HCT116 (cell line): ENCODE data around the gene TBATA. TPM values are rescaled to one million over a fixed set of nuclear protein-coding genes. Genes with fewer than 3 reads are reported as not detected.

Experiments used
- ATAC-seq: fragments of 200-7000 bp; cut with Tn5 transposase; 2 replicates; pipeline ENCODE4 v1.9.1; 2020; ENCODE audit warnings: mild to moderate bottlenecking, moderate library complexity
- BruUV-seq: library from RNA; stranded (reverse); fragments of 400-500 nt; replicated peaks from 2 replicates; lab custom pipeline; 2021; lab: Mats Ljungman, UMichigan
- CTCF ChIA-PET: fragments of 300-600 bp; sonication (Branson Sonifier 250); formaldehyde crosslinking; loops from one replicate; lab custom pipeline; 2021; ENCODE audit warnings: antibody characterized with exemption; lab: Charles Lee
- POLR2A ChIA-PET: fragments of 300-600, 350-600 bp; sonication (Branson Sonifier 250); formaldehyde crosslinking; loops from one replicate; lab custom pipeline; 2021; ENCODE audit warnings: antibody characterized with exemption; lab: Charles Lee
- RAD21 ChIA-PET, 2 experiments: fragments of 300-600 bp; sonication (Branson Sonifier 250); formaldehyde crosslinking; loops; one replicate each; lab custom pipeline; 2023; ENCODE audit warnings: low total read pairs in 2 of 2; ENCODE audit not compliant: uncharacterized antibody in 2 of 2, unreplicated experiment in 2 of 2, low non-redundant PET in 1 of 2; lab: Charles Lee
- DNase-seq: peaks from one replicate; pipeline ENCODE4 v3.0.0-alpha.2; 2010; ENCODE audit warnings: low read depth, low spot score
- H2AFZ ChIP-seq: fragments of 200-600 bp; shearing (Covaris generic), sonication (generic); 2 replicates; pipeline ENCODE4 v1.6.1; 2017; ENCODE audit warnings: low read depth, mixed run types, mixed read lengths, antibody characterized with exemption, low read length; ENCODE audit not compliant: poor library complexity, severe bottlenecking
- H3K27ac ChIP-seq: 2 replicates; pipeline ENCODE4 v1.5.1; 2012; ENCODE audit warnings: low read depth, low read length
- H3K27me3 ChIP-seq: fragments of 200-600 bp; sonication (generic); 2 replicates; pipeline ENCODE4 v1.6.1; 2016; ENCODE audit warnings: mixed run types, low read length, mixed read lengths; ENCODE audit not compliant: insufficient read depth
- H3K36me3 ChIP-seq, 2 experiments: fragments of 200-500 bp in 1 of 2; fragments of 200-600 bp in 1 of 2; sonication (Bioruptor generic) in 1 of 2; sonication (generic) in 1 of 2; 2 replicates each; pipeline versions ENCODE4 v1.5.1 to v1.6.1; 2014 to 2016; ENCODE audit warnings: low read length in 2 of 2, inconsistent platforms in 1 of 2, mixed read lengths in 1 of 2, mixed run types in 1 of 2; ENCODE audit not compliant: insufficient read depth in 2 of 2, control insufficient read depth in 1 of 2
- H3K4me1 ChIP-seq, 2 experiments: fragments of 200-600 bp in 1 of 2; sonication (generic) in 1 of 2; 2 replicates each; pipeline versions ENCODE4 v1.5.1 to v1.6.1; 2012 to 2017; ENCODE audit warnings: low read length in 2 of 2, inconsistent platforms in 1 of 2, mild to moderate bottlenecking in 1 of 2, mixed read lengths in 1 of 2, mixed run types in 1 of 2, moderate library complexity in 1 of 2; ENCODE audit not compliant: insufficient read depth in 2 of 2, control insufficient read depth in 1 of 2
- H3K4me2 ChIP-seq: fragments of 200-600 bp; sonication (generic); 2 replicates; pipeline ENCODE4 v1.6.1; 2017; ENCODE audit warnings: mixed run types, low read length, mixed read lengths
- H3K4me3 ChIP-seq, 2 experiments: fragments of 200-600 bp in 1 of 2; sonication (generic) in 1 of 2; replicated peaks in 1 of 2; 2 replicates each; pipeline ENCODE4 v1.5.1; 2011 to 2016; ENCODE audit warnings: low read length in 2 of 2, control low read depth in 1 of 2, low read depth in 1 of 2, mild to moderate bottlenecking in 1 of 2, mixed read lengths in 1 of 2, mixed run types in 1 of 2
- H3K79me2 ChIP-seq: fragments of 200-600 bp; sonication (generic); 2 replicates; pipeline ENCODE4 v1.6.1; 2017; ENCODE audit warnings: mild to moderate bottlenecking, mixed run types, low read length, moderate library complexity, mixed read lengths; ENCODE audit not compliant: insufficient read depth
- H3K9ac ChIP-seq: fragments of 200-600 bp; sonication (generic); 2 replicates; pipeline ENCODE4 v1.6.1; 2016; ENCODE audit warnings: low read length, mixed read lengths
- H3K9me2 ChIP-seq: fragments of 200-600 bp; sonication (generic), shearing (Covaris generic); 2 replicates; pipeline ENCODE4 v1.6.1; 2017; ENCODE audit warnings: mixed run types, mild to moderate bottlenecking, moderate library complexity; ENCODE audit not compliant: insufficient read depth
- H3K9me3 ChIP-seq, 2 experiments: fragments of 200-500 bp in 1 of 2; fragments of 200-600 bp in 1 of 2; sonication (Bioruptor generic) in 1 of 2; sonication (generic) in 1 of 2; 2 replicates each; pipeline ENCODE4 v1.6.1; 2014 to 2017; ENCODE audit warnings: low read length in 2 of 2, mixed read lengths in 2 of 2, inconsistent platforms in 1 of 2, low read depth in 1 of 2, mild to moderate bottlenecking in 1 of 2, mixed run types in 1 of 2, moderate library complexity in 1 of 2; ENCODE audit not compliant: control insufficient read depth in 1 of 2, insufficient read depth in 1 of 2
- H4K20me1 ChIP-seq: fragments of 200-600 bp; sonication (generic), shearing (Covaris generic); 2 replicates; pipeline ENCODE4 v1.6.1; 2017; ENCODE audit warnings: mixed run types, mild to moderate bottlenecking, moderate library complexity; ENCODE audit not compliant: insufficient read depth
- CBX3 ChIP-seq: IDR thresholded peaks from 2 replicates; pipeline ENCODE4 v1.6.1; 2012; ENCODE audit warnings: low read depth
- CEBPB ChIP-seq: IDR thresholded peaks from 2 replicates; pipeline ENCODE4 v1.6.1; 2012; ENCODE audit warnings: low read depth
- EGR1 ChIP-seq: IDR thresholded peaks from 2 replicates; pipeline ENCODE4 v1.6.1; 2012; ENCODE audit warnings: low read depth
- EZH2 ChIP-seq: fragments of 200-600 bp; sonication (generic); IDR thresholded peaks from 2 replicates; pipeline ENCODE4 v1.6.1; 2017; ENCODE audit warnings: antibody characterized with exemption, mixed run types
- EZH2phosphoT487 ChIP-seq: fragments of 200-600 bp; IDR thresholded peaks from 2 replicates; pipeline ENCODE4 v1.6.1; 2018; ENCODE audit warnings: antibody characterized with exemption, borderline replicate concordance
- RAD21 ChIP-seq: IDR thresholded peaks from 2 replicates; pipeline ENCODE4 v1.6.1; 2012; ENCODE audit warnings: low read depth, mild to moderate bottlenecking
- SIN3A ChIP-seq: IDR thresholded peaks from 2 replicates; pipeline ENCODE4 v1.6.1; 2012; ENCODE audit warnings: low read depth
- SP1 ChIP-seq: IDR thresholded peaks from 2 replicates; pipeline ENCODE4 v1.6.1; 2012; ENCODE audit warnings: low read depth
- SRF ChIP-seq: IDR thresholded peaks from 2 replicates; pipeline ENCODE4 v1.6.1; 2012; ENCODE audit warnings: low read depth
- TCF7L2 ChIP-seq: IDR thresholded peaks from 2 replicates; pipeline ENCODE4 v1.7.0; 2011; ENCODE audit warnings: borderline replicate concordance, inconsistent platforms; ENCODE audit not compliant: insufficient read depth, insufficient read length; ENCODE audit errors: extremely low read depth
- YY1 ChIP-seq: IDR thresholded peaks from 2 replicates; pipeline ENCODE4 v1.6.1; 2011; ENCODE audit warnings: low read length, low read depth, moderate library complexity, mild to moderate bottlenecking; ENCODE audit not compliant: insufficient replicate concordance; ENCODE audit errors: extremely low read depth
- ZFX ChIP-seq: fragments of 450-650 bp; IDR thresholded peaks from 2 replicates; pipeline ENCODE4 v1.6.1; 2017
- intact Hi-C: fragments of 100-400 bp; cut with micrococcal nuclease; formaldehyde crosslinking; loops from 2 replicates; pipeline ENCODE4 v1.10.0; 2022
- total RNA-seq: library from RNA; stranded (reverse); gene quantifications from one replicate; pipeline ENCODE4 v1.2.1, GENCODE V29; 2021; ENCODE audit not compliant: unreplicated experiment
- TF ChIP-seq, protein P1 (sequence below): IDR thresholded peaks from 2 replicates; pipeline ENCODE4 v1.6.1; 2012; ENCODE audit warnings: low read depth
- TF ChIP-seq, protein P2 (sequence below), 3 experiments: fragments of 200-600 bp in 1 of 3; sonication (generic) in 1 of 3; IDR thresholded peaks in 2 of 3; conservative IDR thresholded peaks in 1 of 3; 2 replicates each; pipeline ENCODE4 v1.5.1; 2012 to 2017; ENCODE audit warnings: low read depth in 2 of 3, low read length in 2 of 3, antibody characterized with exemption in 1 of 3, borderline replicate concordance in 1 of 3, control low read depth in 1 of 3, mild to moderate bottlenecking in 1 of 3, mixed read lengths in 1 of 3, mixed run types in 1 of 3, moderate library complexity in 1 of 3; ENCODE audit not compliant: insufficient read depth in 1 of 3
- TF ChIP-seq, protein P3 (sequence below): IDR thresholded peaks from 2 replicates; pipeline ENCODE4 v1.6.1; 2011; ENCODE audit warnings: mild to moderate bottlenecking, low read length, moderate library complexity; ENCODE audit not compliant: insufficient replicate concordance; ENCODE audit errors: extremely low read depth
- TF ChIP-seq, protein P4 (sequence below): IDR thresholded peaks from 2 replicates; pipeline ENCODE4 v1.6.1; 2012

Gene TBATA
- total RNA-seq, 1 experiment from 2014 or later: not detected

DNA sequence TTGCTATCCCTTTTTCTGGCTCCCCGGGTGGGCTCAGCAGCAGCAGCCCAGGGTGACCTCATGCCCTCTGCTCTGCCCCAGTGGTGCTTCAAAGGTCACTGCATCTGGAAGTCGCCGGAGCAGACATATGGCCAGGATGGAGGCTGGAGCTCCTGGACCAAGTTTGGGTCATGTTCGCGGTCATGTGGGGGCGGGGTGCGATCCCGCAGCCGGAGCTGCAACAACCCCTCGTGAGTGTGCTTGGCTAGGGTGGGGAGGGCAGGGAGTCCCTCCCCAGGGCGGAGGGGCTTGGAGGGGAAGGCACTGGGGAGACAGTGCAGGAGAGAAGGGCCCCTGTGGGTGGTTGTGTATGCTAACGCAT is 46.4 kb downstream of the TBATA start:
- Histone ChIP-seq H3K9me3 (no peaks in the 10 kb centered on the region), H3K9ac (no peak overlapping the region), H2AFZ (no peak overlapping the region), H3K36me3 (0 out of 4 replicates have a peak, but pooled peaks cover 0 to 4% of the 10 kb centered on the region in 2 experiments), H3K27me3 (no peaks in the 10 kb centered on the region), H3K27ac (no peak overlapping the region), H3K79me2 (no peaks in the 10 kb centered on the region), H3K4me1 (peaks cover 12 to 23% of the 10 kb centered on the region in 2 experiments), H3K9me2 (no peaks in the 10 kb centered on the region), H3K4me2 (no peak overlapping the region), H3K4me3 (no peak overlapping the region), H4K20me1 (no peaks in the 10 kb centered on the region)
- DNase-seq (no peak), ATAC-seq (no peak)
- TF ChIP-seq EZH2phosphoT487 (no peak), SIN3A (no peak), CEBPB (no peak), EGR1 (no peak), CBX3 (no peak), YY1 (no peak), ZFX (no peak), SRF (no peak), RAD21 (no peak), SP1 (no peak), EZH2 (no peak), TCF7L2 (no peak)
- TF ChIP-seq, protein P1, sequence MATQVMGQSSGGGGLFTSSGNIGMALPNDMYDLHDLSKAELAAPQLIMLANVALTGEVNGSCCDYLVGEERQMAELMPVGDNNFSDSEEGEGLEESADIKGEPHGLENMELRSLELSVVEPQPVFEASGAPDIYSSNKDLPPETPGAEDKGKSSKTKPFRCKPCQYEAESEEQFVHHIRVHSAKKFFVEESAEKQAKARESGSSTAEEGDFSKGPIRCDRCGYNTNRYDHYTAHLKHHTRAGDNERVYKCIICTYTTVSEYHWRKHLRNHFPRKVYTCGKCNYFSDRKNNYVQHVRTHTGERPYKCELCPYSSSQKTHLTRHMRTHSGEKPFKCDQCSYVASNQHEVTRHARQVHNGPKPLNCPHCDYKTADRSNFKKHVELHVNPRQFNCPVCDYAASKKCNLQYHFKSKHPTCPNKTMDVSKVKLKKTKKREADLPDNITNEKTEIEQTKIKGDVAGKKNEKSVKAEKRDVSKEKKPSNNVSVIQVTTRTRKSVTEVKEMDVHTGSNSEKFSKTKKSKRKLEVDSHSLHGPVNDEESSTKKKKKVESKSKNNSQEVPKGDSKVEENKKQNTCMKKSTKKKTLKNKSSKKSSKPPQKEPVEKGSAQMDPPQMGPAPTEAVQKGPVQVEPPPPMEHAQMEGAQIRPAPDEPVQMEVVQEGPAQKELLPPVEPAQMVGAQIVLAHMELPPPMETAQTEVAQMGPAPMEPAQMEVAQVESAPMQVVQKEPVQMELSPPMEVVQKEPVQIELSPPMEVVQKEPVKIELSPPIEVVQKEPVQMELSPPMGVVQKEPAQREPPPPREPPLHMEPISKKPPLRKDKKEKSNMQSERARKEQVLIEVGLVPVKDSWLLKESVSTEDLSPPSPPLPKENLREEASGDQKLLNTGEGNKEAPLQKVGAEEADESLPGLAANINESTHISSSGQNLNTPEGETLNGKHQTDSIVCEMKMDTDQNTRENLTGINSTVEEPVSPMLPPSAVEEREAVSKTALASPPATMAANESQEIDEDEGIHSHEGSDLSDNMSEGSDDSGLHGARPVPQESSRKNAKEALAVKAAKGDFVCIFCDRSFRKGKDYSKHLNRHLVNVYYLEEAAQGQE: no peak
- TF ChIP-seq, protein P2, sequence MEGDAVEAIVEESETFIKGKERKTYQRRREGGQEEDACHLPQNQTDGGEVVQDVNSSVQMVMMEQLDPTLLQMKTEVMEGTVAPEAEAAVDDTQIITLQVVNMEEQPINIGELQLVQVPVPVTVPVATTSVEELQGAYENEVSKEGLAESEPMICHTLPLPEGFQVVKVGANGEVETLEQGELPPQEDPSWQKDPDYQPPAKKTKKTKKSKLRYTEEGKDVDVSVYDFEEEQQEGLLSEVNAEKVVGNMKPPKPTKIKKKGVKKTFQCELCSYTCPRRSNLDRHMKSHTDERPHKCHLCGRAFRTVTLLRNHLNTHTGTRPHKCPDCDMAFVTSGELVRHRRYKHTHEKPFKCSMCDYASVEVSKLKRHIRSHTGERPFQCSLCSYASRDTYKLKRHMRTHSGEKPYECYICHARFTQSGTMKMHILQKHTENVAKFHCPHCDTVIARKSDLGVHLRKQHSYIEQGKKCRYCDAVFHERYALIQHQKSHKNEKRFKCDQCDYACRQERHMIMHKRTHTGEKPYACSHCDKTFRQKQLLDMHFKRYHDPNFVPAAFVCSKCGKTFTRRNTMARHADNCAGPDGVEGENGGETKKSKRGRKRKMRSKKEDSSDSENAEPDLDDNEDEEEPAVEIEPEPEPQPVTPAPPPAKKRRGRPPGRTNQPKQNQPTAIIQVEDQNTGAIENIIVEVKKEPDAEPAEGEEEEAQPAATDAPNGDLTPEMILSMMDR (IDR thresholded peaks at IDR 0.05 in 2 of 3, conservative IDR thresholded peaks at IDR 0.05 in 1 of 3; ENCODE audit: borderline replicate concordance in 1 of 3, insufficient read depth in 1 of 3, low read depth in 2 of 3, low read length in 2 of 3): no peak
- TF ChIP-seq, protein P3, sequence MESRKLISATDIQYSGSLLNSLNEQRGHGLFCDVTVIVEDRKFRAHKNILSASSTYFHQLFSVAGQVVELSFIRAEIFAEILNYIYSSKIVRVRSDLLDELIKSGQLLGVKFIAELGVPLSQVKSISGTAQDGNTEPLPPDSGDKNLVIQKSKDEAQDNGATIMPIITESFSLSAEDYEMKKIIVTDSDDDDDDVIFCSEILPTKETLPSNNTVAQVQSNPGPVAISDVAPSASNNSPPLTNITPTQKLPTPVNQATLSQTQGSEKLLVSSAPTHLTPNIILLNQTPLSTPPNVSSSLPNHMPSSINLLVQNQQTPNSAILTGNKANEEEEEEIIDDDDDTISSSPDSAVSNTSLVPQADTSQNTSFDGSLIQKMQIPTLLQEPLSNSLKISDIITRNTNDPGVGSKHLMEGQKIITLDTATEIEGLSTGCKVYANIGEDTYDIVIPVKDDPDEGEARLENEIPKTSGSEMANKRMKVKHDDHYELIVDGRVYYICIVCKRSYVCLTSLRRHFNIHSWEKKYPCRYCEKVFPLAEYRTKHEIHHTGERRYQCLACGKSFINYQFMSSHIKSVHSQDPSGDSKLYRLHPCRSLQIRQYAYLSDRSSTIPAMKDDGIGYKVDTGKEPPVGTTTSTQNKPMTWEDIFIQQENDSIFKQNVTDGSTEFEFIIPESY: no peak
- TF ChIP-seq, protein P4, sequence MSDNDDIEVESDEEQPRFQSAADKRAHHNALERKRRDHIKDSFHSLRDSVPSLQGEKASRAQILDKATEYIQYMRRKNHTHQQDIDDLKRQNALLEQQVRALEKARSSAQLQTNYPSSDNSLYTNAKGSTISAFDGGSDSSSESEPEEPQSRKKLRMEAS: no peak
- BruUV-seq: no TSS peak
- intact Hi-C loops: no loop called here
- RAD21 ChIA-PET: interaction anchor here in 1 of 2 experiments (0.5 kb wide), 1 partner anchor 120 kb away, joined by 5 read pairs; no protein-coding TSS in a partner anchor
- POLR2A ChIA-PET: no interaction called here
- CTCF ChIA-PET: no interaction called here
